GM23248 (cell line): ENCODE measurements around the gene TRAPPC3L.

Source experiments
- EZH2 ChIP-seq: fragments of 200-600 bp; sonication (generic); IDR thresholded peaks from 2 replicates; pipeline ENCODE4 v1.6.1; 2018; ENCODE audit warnings: antibody characterized with exemption, mild to moderate bottlenecking; ENCODE audit not compliant: insufficient read depth, poor library complexity, severe bottlenecking
- EZH2phosphoT487 ChIP-seq: fragments of 200-600 bp; sonication (generic); IDR thresholded peaks from 2 replicates; pipeline ENCODE4 v1.6.1; 2018; ENCODE audit warnings: antibody characterized with exemption, moderate library complexity, mild to moderate bottlenecking, low read depth; ENCODE audit not compliant: insufficient read depth

GRCh38 chr6:116571683-116572000 is 26.2 kb upstream of the TRAPPC3L start:
- TF ChIP-seq EZH2phosphoT487: no peak
- TF ChIP-seq EZH2: no peak
